HCT116 (cell line): ENCODE measurements around the gene CDK16.

Source experiments
- CTCF ChIP-seq, 3 experiments: fragments of 200-600 bp in 1 of 3; sonication (generic) in 1 of 3; IDR thresholded peaks in 2 of 3; conservative IDR thresholded peaks in 1 of 3; 2 replicates each; pipeline ENCODE4 v1.5.1; 2012 to 2017; ENCODE audit warnings: low read depth in 2 of 3, low read length in 2 of 3, antibody characterized with exemption in 1 of 3, borderline replicate concordance in 1 of 3, control low read depth in 1 of 3, mild to moderate bottlenecking in 1 of 3, mixed read lengths in 1 of 3, mixed run types in 1 of 3, moderate library complexity in 1 of 3; ENCODE audit not compliant: insufficient read depth in 1 of 3
- EZH2 ChIP-seq: fragments of 200-600 bp; sonication (generic); IDR thresholded peaks from 2 replicates; pipeline ENCODE4 v1.6.1; 2017; ENCODE audit warnings: antibody characterized with exemption, mixed run types
- POLR2A ChIP-seq: IDR thresholded peaks from 2 replicates; pipeline ENCODE4 v1.7.0; 2011; ENCODE audit warnings: borderline replicate concordance; ENCODE audit not compliant: insufficient read depth, insufficient read length; ENCODE audit errors: extremely low read depth
- SIN3A ChIP-seq: IDR thresholded peaks from 2 replicates; pipeline ENCODE4 v1.6.1; 2012; ENCODE audit warnings: low read depth

- no peak for TF ChIP-seq SIN3A
- no peak for TF ChIP-seq POLR2A
- no peak for TF ChIP-seq CTCF (IDR thresholded peaks at IDR 0.05 in 2 of 3, conservative IDR thresholded peaks at IDR 0.05 in 1 of 3; ENCODE audit: borderline replicate concordance in 1 of 3, insufficient read depth in 1 of 3, low read depth in 2 of 3, low read length in 2 of 3)
- TF ChIP-seq EZH2 = no peak
These were observed 19.8 kb upstream of the CDK16 start for GRCh38 chrX:47198687-47199080.
